Activated CD8-positive, alpha-beta memory T cell treated with anti-CD3 and anti-CD28 coated beads for 4 hours (primary cell): ENCODE results near the gene TBC1D14.

Experiments
- DNase-seq, 2 donors: peaks; one replicate each; pipeline ENCODE4 v3.0.0-alpha.2; 2020; ENCODE audit warnings: low read depth in 2 of 2

The TBC1D14 gene

DNA sequence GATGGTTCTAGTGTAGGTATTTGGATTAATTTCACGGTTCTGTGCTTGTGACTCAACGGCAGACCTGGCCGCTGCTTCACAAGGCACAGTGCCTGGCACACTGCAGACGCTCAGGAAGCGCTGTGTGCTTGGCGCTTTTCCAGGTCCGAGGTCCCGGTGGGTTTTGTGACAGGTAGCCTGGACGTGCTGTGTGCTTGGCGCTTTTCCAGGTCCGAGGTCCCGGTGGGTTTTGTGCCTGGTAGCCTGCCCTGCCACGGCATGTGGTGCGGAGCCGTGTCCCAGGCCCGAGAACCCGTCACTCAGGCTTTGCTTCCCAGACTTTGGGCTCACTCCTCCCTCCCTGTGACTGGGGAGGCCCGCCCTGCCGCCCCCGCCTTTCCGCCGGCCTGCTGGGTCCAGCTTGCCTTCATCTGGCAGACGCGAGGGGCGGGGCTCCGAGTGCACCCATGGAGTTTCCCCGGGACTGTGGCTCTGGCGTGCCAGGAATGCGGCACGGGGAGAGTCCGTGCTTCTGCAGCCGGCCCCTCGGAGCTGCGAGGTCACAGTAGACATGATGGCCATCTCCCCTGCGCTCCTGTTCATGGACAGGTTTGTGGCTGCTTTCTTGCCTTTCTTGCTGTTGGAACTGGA is 44.2 kb downstream of the TBC1D14 start:
- DNase-seq, result no peak

DNA sequence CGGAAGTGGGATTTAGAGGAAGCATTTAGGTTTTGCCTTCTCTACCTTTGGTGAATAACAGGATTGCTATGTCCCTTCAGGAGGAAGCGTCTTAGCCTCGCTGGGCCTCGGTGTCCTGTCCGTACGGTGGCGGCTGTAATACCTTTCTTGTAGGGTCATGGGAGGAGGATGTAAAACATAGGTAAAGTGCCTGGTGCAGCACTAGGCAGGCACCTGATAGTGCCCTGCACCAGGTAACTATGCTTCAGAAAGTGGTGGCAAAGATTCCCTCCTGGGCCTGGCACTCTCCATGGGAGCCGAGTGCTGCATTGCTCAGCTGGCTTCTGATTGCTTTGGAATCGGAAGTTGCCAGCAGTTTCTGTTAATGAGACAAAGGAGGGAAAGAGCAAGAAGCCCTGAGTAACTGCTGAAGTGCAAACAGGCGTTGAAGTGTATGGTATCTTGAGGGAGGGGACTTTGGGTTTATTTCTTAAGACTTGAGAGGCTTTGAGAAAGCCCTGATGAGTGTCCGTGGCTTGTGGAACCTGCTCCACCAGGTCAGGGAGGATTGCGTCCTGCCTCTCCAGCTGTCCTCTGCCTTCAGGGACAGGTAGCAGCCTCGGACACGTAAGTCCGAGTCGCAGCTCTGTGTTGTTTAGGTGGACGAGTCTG is 45.8 kb downstream of the TBC1D14 start:
- no peak for DNase-seq

DNA sequence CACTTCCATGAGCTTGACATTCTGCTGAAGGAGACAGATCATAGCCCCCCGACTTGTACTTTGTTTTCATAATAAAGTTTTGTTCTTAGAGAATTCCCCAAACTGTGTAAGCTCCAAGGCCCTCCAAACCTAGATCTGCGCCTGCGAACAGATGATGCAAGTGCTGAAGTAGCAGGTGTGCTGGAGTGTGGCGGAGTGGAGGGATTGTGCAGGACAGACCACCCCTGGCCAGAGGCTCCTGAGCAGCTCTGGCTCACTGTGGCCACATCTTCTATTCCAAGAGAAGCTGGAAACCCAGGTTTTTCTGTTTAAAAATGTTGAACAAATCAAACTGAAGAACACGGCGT is 46.4 kb downstream of the TBC1D14 start:
- DNase-seq, result no peak

GRCh38 chr4:6956434-6957147 is 47.0 kb downstream of the TBC1D14 start:
- no peak for DNase-seq

DNA sequence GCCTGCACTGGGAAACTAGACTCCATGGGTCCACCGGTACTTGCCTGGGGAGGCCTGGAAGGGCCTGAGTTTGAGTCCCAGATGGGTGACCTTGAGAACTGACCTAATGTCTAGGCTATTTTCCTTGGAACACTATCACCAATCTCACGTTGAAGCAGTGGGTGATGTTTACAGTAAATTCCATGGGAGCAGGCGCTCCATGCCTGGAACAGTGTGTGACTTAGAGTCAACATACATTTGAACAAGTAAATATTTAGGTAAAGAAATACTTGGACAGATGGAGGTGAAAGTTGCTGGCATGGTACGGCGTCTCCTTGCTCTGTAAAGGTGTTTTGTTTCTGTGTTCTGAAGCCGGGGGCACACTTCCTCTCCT is 47.5 kb downstream of the TBC1D14 start:
- no peak for DNase-seq

DNA sequence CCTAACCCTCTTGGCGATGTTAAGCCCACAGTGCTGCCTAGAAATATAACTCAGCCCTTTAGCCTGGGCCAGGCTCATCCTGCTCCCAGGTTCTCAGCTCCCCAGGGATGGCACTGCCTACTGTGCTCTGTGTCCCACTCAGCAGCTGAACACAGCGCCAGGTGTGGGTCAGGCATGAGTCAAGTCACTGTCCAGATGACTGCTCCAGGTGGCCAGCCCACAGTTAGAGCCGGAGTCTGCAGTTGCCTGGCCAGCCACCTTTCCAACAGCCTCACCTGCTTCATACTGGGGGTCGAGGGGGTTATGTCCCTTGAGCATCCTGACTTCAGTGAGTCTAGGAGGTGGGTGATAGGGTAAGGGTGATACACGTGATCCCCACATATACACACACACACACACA is 48.4 kb downstream of the TBC1D14 start:
- DNase-seq, result no peak

DNA sequence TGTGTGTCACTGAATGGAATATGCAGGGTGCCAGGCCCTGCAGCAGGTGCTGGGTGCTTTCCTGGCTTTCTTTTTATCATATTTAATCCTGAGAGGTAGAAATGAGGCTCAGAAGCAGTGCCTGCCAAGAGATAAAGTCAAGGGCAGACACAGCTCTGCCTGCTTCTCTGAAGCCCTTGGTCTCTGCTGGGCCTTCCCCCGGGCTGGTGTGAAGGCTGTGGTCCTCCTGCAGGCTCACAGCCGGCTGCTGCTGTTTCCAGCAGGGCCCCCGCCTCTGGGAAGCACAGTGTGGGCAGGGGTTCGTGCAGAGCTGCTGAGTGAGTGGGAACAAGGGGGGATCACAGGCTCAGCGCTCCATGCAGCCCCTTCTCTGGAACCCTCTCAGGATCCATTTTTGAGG is 49.6 kb downstream of the TBC1D14 start:
- DNase-seq, result no peak

GRCh38 chr4:6960154-6960553 is 50.5 kb downstream of the TBC1D14 start:
- no peak for DNase-seq

DNA sequence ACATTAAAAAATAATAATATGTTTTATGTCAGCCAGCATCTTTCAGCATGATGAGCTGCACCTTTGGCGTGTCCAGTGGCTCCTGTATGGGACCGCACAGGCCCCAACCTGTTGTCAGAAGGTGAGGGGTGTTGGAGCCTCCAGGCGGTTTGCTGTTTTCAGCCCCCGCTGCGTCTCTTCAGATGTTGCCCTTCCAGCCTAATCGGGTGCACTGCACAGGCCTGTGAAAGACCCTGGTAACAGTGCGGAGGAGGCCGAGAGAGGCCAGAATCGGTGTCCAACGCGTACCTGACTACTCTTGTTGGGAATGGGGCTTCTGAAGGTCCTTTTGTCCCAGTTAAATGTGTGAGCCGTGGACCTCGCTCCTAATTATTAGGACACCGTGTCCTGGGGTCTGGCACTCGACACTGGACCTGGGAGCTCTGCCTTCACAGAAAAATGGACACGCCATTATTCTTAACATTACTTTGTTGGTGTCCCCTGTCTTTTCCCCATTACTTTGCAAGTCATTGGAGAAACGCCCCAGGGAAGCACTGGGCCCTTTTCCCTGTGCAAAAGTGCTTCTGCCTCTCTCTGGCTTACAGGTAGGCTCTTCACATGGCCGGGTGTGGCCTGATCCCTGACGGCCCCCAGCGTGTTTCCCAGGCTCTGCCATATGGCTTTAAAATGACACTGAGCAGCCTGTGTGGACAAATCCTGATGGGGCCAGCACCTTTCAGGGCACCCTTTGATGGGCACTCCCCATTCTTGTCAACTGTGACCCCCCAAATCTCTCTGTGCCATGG is 51.2 kb downstream of the TBC1D14 start:
- DNase-seq, result no peak

DNA sequence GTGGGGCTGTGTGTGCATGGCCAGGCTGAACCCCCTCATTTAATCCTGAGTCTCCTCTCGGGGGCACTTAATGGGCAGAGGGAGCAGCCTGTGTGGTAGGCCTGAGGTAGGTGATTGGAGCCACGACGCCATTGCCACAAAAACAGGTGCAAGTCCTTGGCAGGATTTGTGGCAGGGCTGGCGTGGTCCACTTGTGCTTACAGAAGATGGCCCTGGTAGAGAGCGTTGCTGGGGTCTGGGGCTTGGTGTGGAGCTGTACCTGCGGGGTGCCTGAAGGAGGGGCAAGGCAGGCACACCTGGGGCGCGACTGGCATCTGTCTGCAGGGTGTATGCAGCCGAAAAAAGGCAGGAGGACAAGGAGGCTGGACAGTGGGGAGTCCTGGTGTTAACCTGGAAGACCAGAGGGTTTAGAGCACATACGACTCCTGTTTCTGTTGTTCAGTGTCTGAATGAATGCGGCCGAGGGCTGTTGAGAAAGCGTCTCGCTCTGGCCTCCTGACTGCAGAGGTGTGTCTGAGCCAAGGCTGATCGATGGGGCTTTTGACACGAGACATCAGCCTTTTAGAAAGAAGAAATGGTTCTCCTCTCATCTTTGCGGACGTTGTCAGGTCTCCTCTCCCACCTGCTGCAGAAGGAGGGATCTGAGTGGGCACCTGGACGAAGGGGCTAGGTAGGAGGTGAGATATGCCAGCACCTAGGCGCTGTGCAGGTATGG is 52.0 kb downstream of the TBC1D14 start:
- DNase-seq, result no peak

- DNase-seq, result no peak
These were observed 52.8 kb downstream of the TBC1D14 start for GRCh38 chr4:6962211-6963041.

DNA sequence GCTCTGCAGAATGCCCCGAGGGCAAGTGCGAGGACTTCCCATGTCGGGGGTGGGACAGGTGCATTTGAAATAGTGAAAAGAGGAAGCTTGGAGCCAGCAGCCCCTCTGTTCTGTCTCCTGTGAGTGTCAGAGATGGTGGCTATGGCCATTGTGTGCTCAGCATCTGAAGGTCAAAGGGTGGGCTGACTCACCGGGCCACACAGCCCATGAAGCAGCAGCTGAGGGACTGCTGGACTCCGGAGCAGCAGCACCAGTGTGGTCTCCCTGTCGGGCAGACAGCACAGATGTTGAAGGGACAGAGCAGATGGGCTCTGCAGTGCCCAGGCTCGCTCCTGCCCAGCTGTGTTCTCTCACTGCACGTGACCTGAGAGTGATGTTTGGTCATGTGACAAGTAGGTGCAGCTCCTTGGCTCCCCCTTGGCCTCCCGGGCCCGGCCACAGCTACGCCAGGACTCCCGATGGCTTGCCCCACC is 53.5 kb downstream of the TBC1D14 start:
- DNase-seq, result no peak

- DNase-seq, result no peak
These were observed 55.2 kb downstream of the TBC1D14 start for GRCh38 chr4:6964858-6965257.

DNA sequence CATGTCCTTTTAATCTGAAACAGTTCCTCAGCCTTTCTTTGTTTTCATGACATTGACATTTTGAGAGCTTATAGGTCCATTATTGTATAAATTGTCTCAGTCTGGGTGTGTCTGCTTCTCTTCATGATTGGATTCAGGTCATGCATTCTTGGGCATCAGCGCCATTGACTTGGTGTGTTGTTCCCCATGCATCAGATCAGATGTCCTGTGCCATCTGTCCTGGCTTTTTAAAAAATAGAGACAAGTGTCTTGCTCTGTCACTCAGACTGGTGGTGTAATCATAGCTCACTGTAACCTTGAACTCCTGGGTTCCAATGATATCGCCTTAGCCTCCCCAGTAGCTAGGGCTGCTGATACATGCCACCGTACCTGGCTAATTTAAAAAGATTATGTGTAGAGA is 55.7 kb downstream of the TBC1D14 start:
- DNase-seq, result no peak

GRCh38 chr4:6967846-6968340 is 58.3 kb downstream of the TBC1D14 start:
- no peak for DNase-seq

DNA sequence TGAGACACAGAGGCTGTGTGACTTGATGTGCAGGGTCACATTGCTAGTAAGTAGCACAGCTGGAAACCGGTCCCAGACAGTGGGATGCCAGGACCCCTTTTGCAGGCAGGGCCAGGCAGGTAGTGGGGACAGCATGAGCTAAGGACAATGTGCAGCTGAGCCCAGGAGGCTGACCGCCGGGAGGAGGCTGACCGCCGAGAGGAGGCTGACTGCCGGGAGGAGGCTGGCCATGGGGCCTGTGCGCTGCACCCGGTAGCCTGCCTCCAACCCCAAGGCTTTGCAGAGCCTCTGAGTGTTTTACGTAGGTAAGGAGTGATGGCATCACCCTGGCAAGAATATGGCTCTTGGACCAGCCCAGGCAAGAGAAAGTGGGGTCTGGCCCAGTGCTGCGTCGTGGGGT is 58.9 kb downstream of the TBC1D14 start:
- DNase-seq, result no peak

DNA sequence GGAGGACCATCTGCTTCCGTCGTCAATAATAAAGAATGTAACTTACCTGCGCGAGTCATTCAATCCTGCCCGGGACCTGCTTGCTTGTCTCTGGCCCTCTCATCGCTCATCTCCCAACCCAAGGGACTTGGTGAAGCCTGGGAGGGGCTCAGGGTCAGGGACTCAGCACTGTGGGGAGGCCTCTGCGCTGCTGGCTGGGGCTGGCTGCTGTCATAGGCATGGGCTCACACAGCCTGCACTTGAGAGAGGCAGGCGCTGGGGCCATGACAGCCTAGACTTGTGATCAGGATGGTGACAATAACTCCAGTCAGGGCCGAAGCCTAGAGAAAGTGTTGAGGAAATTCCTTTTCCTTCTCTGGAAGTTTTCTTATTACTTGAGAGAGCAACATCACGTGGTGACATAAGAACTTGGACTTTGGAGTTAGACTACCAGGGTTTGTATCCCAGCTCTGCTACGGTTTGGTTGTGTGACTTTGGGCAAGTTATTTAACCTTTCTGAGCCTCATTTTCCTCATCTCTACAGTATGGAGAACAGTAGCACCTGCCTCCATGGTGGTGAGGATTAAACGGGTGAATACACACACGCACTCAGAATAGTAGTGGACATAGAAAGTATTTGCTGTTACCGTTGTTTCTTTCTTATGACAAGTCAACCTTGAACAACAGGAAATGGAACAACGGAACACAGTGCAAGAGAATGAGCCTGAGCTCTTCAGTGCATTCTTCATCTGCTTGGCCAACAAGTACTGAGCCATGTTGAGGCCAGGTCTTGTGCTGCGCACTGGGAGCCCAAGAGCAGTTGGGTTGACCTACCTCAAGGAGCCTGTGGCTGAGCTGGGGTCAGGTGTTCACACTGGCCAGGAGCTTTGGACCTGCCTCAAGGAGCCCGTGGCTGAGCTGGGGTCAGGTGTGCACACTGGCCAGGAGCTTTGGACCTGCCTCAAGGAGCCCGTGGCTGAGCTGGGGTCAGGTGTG is 60.5 kb downstream of the TBC1D14 start:
- no peak for DNase-seq

DNA sequence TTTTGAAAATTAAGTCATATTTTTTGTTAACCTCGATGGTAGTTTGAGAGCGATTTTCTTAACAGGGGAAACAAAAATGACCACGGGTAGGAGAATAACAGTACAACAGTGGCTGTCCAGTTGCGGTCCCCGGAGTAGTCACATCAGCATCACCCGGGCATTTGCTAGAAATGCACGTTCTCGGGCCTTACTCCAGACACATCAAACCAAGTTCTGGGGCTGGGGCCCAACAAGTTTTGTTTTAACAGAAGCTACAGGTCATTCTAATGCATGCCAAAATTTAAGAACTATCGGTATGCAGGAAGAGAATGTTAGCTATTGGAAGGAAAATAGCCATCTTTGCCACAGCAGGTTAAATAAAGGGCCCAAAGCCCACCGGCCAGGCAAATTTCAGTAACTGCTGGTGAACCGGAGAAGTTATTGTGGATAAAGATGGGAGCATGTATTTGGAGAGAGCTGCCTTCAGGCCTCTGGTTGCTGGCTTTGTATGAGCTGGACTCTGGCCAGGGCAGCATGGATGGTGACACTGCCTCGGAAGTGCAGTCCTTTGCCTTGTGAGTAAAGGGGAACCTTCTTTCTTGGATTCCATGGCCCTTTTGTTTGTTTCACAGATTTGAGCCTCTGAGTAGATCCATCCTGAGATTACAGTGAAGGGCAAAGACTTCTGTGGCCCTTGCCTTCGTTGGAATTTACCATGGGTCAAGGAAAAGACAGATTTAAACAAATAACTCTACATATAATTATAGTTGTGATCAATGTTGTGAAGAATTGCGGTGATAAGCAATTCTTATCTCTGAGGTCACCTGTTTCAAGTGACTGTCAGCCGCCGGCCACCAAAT is 62.1 kb downstream of the TBC1D14 start:
- DNase-seq, result no peak

DNA sequence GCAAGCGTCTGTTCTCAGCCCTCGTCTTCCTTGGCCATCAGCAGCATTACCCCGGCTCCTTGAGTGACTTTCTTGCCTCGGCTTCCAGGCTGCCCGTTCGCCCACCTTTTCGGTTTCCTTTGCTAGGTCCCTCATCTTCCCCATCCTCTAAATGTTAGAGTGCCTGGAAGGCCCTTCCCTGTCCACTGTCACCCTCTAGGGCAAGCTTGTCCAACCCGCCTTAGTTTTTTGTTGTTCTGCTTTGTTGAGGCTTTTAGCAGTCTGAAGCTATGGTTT is 62.7 kb downstream of the TBC1D14 start:
- DNase-seq, result no peak
